ENCODE results near the gene CPNE6. TPM values are rescaled to one million over a fixed set of nuclear protein-coding genes. Genes with fewer than 3 reads are reported as not detected.

CPNE6 gene
- total RNA-seq, 1 donor from 2014 or later: 0.09 TPM

DNA sequence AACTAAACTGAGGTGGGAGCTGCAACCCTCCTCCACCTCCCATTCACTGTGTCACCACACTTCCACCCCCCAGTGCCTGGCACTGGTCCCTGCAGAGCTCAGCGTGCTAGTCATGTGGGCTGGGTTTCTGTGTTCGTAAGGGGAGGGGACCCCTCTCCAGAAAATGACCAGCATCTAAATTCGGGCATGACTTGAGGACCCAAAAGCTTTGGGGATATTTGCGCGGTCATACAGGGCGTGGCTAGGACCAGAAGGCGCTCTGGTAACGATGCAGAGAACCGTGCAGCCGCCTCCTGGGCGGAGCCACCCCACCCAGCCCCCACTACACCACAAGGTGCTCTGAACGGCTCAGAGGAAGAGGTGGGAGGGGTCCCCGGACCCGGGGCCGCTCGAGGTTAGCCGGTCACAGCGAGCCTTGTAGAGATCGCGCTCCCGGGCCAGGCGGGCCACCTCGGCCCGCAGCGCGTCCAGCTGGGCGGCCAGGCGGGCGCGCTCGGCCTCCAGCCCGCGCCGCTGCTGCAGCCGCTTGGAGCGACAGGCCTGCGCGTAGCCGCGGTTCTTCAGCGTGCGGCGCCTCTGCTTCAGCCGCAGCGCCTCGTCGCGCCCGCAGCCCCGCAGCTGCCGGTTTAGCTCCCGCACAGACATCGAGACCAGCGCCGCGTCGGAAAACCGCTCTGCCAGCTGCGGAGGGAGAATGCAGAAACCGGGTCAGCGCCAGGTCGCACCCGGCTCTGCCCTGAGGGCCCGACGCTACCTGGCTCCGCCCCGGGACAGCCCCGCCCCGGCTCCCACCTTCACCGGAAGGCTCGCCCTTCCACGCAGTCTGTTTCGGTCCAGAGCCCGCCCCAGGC is 9.8 kb downstream of the CPNE6 start:
- DNase-seq (peak; percentile 75), ATAC-seq (ENCODE audit: low read depth) (peak; percentile 95)
- no peaks in the 10 kb centered on the region for H3K27me3 Mint-ChIP-seq
- ChIA-PET POLR2A (interaction anchor here (0.6 to 5.1 kb wide), 18 partner anchors 11 to 1152 kb away, joined by 3 to 111 read pairs (median 5); partner anchors contain the start of genes CARMIL3, DCAF11, EMC9 and IRF9), CTCF (interaction anchor here (1.1 to 4.0 kb wide), 12 partner anchors 9 to 251 kb away, joined by 3 to 24 read pairs (median 4); partner anchors contain the start of genes CARMIL3 and PCK2)
- peak overlapping the region; percentile 83 for H3K27ac Mint-ChIP-seq
- H3K9me3 Mint-ChIP-seq: no peaks in the 10 kb centered on the region
- no peaks in the 10 kb centered on the region for H3K36me3 Mint-ChIP-seq (ENCODE audit: low read depth)
- peaks cover 32% of the 10 kb centered on the region for H3K4me1 Mint-ChIP-seq
- intact Hi-C loops (cut with micrococcal nuclease): loop anchor here (1.0 to 2.0 kb wide), 6 partner anchors 9 to 350 kb away; partner anchors contain the start of genes CARMIL3, DCAF11, NRL and PCK2
- peak overlapping the region; percentile 82 for H3K4me3 Mint-ChIP-seq
- TF ChIP-seq, protein P1, sequence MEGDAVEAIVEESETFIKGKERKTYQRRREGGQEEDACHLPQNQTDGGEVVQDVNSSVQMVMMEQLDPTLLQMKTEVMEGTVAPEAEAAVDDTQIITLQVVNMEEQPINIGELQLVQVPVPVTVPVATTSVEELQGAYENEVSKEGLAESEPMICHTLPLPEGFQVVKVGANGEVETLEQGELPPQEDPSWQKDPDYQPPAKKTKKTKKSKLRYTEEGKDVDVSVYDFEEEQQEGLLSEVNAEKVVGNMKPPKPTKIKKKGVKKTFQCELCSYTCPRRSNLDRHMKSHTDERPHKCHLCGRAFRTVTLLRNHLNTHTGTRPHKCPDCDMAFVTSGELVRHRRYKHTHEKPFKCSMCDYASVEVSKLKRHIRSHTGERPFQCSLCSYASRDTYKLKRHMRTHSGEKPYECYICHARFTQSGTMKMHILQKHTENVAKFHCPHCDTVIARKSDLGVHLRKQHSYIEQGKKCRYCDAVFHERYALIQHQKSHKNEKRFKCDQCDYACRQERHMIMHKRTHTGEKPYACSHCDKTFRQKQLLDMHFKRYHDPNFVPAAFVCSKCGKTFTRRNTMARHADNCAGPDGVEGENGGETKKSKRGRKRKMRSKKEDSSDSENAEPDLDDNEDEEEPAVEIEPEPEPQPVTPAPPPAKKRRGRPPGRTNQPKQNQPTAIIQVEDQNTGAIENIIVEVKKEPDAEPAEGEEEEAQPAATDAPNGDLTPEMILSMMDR (IDR thresholded peaks at IDR 0.05): no peak

DNA sequence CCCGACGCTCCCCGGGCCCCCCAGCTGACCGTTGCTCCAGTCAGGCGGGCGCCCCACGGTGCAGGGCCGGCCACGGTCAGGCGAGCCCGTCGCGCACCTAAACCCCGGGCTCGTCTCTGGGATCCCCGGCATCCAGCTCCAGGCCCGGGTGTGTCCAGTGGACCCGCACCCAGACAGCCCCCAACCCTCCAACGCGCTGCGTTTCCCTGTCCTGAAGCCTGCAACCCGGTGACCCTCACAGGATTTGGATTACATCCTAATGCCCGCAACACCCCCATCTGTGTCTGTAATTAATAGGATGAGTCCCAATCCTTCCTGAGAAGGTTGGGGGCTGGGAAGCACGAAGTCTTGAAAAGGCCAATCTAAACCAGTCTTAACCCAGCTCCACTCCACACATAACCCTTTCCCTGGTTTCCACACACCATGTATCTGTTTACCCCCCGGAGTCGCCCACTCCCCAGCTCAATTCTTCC is 10.4 kb downstream of the CPNE6 start:
- intact Hi-C loops (cut with micrococcal nuclease): loop anchor here (1.0 to 2.0 kb wide), 6 partner anchors 9 to 349 kb away; partner anchors contain the start of genes CARMIL3, DCAF11, NRL and PCK2
- Mint-ChIP-seq H3K4me1 (peaks cover 25% of the 10 kb centered on the region), H3K36me3 (ENCODE audit: low read depth) (no peaks in the 10 kb centered on the region), H3K9me3 (no peaks in the 10 kb centered on the region), H3K4me3 (peak overlapping the region; percentile 82), H3K27ac (peak overlapping the region; percentile 82), H3K27me3 (no peaks in the 10 kb centered on the region)
- ATAC-seq (ENCODE audit: low read depth) (no peak), DNase-seq (no peak)
- TF ChIP-seq, protein P1 (IDR thresholded peaks at IDR 0.05): no peak
- ChIA-PET CTCF (interaction anchor here (1.1 to 4.0 kb wide), 9 partner anchors 9 to 250 kb away, joined by 3 to 24 read pairs (median 5); partner anchors contain the start of gene PCK2), POLR2A (interaction anchor here (0.9 to 5.1 kb wide), 12 partner anchors 11 to 1152 kb away, joined by 3 to 111 read pairs (median 10); partner anchors contain the start of genes CARMIL3, DCAF11, EMC9 and IRF9)

DNA sequence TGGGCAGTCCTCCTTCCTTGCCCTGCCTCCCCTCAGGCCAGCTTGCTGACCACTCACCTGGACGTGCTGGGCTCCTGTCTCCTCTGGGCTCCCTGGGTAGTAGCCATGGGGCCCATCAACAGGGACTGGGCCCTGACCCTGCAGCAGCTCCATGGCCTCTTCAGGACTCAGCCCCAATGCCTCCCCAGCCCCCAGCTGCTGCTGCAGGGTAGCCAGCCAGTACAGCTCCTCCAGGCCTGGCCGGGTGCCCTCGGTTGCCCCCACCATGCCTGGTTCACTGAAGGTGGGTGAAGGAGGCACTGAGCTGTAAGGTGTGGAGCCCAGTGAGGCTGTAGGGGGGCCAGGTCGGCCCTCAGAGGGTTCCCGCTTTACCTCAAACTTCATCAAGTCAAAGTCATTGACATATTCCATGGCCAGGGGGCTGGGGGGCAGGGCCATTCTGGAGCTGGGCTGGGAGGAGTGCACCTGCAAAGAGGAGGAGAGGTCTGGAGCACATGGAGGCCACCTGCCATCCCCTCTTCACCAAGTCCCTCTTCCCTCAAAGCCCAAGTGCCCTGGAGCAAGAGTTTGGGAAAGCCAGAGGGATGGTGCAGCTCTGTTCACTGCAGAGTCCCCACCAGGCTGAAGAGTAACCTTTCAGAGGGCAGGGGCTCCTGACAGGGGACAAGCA is 11.2 kb downstream of the CPNE6 start:
- Mint-ChIP-seq H3K27me3 (no peaks in the 10 kb centered on the region), H3K9me3 (no peaks in the 10 kb centered on the region), H3K4me3 (peak overlapping the region; percentile 82), H3K36me3 (ENCODE audit: low read depth) (no peaks in the 10 kb centered on the region), H3K27ac (peak overlapping the region; percentile 79), H3K4me1 (peaks cover 25% of the 10 kb centered on the region)
- POLR2A ChIA-PET: interaction anchor here (1.1 to 5.1 kb wide), 8 partner anchors 10 to 160 kb away, joined by 4 to 111 read pairs (median 15); partner anchors contain the start of genes CARMIL3, DCAF11, IRF9 and NRL
- CTCF ChIA-PET: interaction anchor here (1.1 to 4.0 kb wide), 3 partner anchors 8 to 24 kb away, joined by 5 to 24 read pairs (median 5); no protein-coding TSS in a partner anchor
- TF ChIP-seq, protein P1 (IDR thresholded peaks at IDR 0.05): no peak
- intact Hi-C loops (cut with micrococcal nuclease): no loop called here
- ATAC-seq (ENCODE audit: low read depth): no peak
- no peak for DNase-seq

DNA sequence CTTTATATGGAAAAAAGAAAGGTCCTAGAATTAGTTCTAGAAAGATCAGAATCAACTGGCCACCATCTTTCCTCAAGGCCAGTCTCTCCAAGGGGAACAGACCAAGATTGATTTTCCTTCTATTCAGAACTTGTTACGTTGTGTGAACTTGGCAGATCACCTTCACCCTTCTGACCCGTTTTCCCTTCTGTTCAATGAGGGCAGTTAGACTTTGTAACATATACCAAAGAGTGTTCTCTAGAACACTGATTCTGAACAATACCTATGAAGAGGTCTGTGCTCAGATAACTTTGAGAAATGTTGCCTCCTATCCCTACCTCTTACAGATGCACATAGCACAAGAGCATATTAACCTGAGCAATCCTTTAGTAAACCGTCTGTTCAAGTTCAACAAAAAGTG is 12.1 kb downstream of the CPNE6 start:
- no peak for DNase-seq
- H3K27ac Mint-ChIP-seq: no peak overlapping the region
- H3K27me3 Mint-ChIP-seq: no peaks in the 10 kb centered on the region
- H3K36me3 Mint-ChIP-seq (ENCODE audit: low read depth): no peaks in the 10 kb centered on the region
- H3K4me1 Mint-ChIP-seq: peaks cover 25% of the 10 kb centered on the region
- no peak overlapping the region for H3K4me3 Mint-ChIP-seq
- H3K9me3 Mint-ChIP-seq: no peaks in the 10 kb centered on the region
- intact Hi-C loops (cut with micrococcal nuclease): no loop called here
- ChIA-PET CTCF (no interaction called here), POLR2A (interaction anchor here (5.1 kb wide), 1 partner anchor 10 kb away, joined by 111 read pairs; the partner anchor contains the start of gene PCK2)
- TF ChIP-seq, protein P1 (IDR thresholded peaks at IDR 0.05): no peak
- no peak for ATAC-seq (ENCODE audit: low read depth)
